ENCODE results near the gene NMRK1.

The NMRK1 gene

DNA sequence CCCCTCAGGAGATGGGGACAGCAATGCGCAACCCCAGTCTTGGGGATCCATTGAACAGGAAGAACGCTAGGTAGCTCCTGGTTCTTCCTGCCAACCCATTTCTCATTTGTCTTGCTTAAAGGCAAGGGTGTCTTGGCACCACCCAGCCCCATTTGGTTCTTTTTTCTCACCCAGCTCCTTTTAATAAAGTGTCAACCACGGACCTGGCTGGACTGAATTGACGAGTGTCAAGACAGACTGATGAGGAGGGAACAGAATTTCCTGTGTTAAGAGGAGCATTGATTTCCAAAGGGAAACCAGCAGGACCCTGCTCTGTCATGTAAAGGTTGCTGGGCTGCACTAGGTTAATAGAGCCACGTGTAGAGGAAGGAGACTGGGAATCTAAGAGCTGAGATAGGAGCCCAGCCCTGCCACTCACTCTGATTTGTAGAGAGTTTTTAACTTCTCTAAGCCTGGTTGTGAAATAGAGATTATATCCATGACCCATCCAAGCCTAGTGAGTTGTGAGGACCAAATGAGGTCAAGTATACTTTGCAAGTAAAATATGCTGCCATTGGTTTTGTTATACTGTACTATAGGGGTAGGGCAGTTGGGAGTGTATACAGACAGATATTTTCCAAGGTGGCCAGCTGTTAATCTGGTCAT, 34.1 kb upstream of the NMRK1 start:
- Histone ChIP-seq H3K9me3 (ENCODE audit: control insufficient read depth, low read length) (no peaks in the 10 kb centered on the region), H3K27me3 (ENCODE audit: control insufficient read depth, insufficient read depth, low read length) (no peaks in the 10 kb centered on the region), H2AFZ (no peak overlapping the region), H3K4me2 (ENCODE audit: low read length) (no peak overlapping the region), H3K9ac (no peak overlapping the region), H3K4me1 (no peaks in the 10 kb centered on the region), H3K4me3 (ENCODE audit: low read depth, low read length) (no peak overlapping the region), H3K36me3 (ENCODE audit: control insufficient read depth, insufficient read depth, low read length) (no peaks in the 10 kb centered on the region), H3K27ac (no peak overlapping the region), H3K79me2 (peaks cover 28% of the 10 kb centered on the region)
- TF ChIP-seq CTCF (IDR thresholded peaks at IDR 0.05), result no peak

GRCh38 chr9:75120686-75121085, 32.7 kb upstream of the NMRK1 start:
- H3K79me2 ChIP-seq, result peaks cover 27% of the 10 kb centered on the region

GRCh38 chr9:75117564-75117963, 29.6 kb upstream of the NMRK1 start:
- Histone ChIP-seq H2AFZ (no peak overlapping the region), H3K79me2 (peaks cover 38% of the 10 kb centered on the region), H3K4me2 (ENCODE audit: low read length) (no peak overlapping the region), H3K4me3 (ENCODE audit: low read depth, low read length) (no peak overlapping the region), H3K4me1 (peaks cover 6% of the 10 kb centered on the region), H3K9ac (no peak overlapping the region), H3K27ac (no peak overlapping the region), H3K27me3 (ENCODE audit: control insufficient read depth, insufficient read depth, low read length) (no peaks in the 10 kb centered on the region), H3K36me3 (ENCODE audit: control insufficient read depth, insufficient read depth, low read length) (no peaks in the 10 kb centered on the region), H3K9me3 (ENCODE audit: control insufficient read depth, low read length) (no peaks in the 10 kb centered on the region)
- TF ChIP-seq CTCF (IDR thresholded peaks at IDR 0.05), result no peak

More at GRCh38 chr9:75120686-75121085, 32.7 kb upstream of the NMRK1 start:
- Histone ChIP-seq H3K4me2 (ENCODE audit: low read length) (no peak overlapping the region), H3K27me3 (ENCODE audit: control insufficient read depth, insufficient read depth, low read length) (no peaks in the 10 kb centered on the region), H3K4me1 (peaks cover 3% of the 10 kb centered on the region), H3K4me3 (ENCODE audit: low read depth, low read length) (no peak overlapping the region), H3K9ac (no peak overlapping the region), H3K27ac (no peak overlapping the region), H3K36me3 (ENCODE audit: control insufficient read depth, insufficient read depth, low read length) (no peaks in the 10 kb centered on the region), H2AFZ (no peak overlapping the region), H3K9me3 (ENCODE audit: control insufficient read depth, low read length) (no peaks in the 10 kb centered on the region)
- TF ChIP-seq CTCF (IDR thresholded peaks at IDR 0.05), result no peak

DNA sequence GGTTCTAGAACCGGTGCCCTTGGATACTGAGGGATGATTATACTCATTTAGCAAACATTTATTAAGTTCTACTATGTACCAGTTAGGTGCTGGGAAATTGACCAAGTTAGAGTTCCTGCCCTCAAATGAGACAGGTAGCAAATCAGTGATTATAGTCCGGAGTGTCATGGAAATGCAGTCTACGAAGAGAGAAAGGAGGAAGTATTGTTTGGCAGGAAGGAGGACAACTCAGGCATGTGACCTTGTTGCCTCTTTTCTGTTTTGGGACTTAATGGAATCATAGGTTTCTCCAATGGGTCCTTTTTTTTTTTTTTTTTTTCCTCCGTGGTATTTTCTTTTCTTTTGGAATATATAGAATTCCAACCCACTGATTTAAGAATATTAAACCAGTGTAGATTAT, 28.4 kb upstream of the NMRK1 start:
- Histone ChIP-seq H3K27ac (no peak overlapping the region), H3K36me3 (ENCODE audit: control insufficient read depth, insufficient read depth, low read length) (no peaks in the 10 kb centered on the region), H3K79me2 (peaks cover 38% of the 10 kb centered on the region), H2AFZ (no peak overlapping the region), H3K4me1 (peaks cover 6% of the 10 kb centered on the region), H3K4me3 (ENCODE audit: low read depth, low read length) (no peak overlapping the region), H3K4me2 (ENCODE audit: low read length) (peak overlapping the region; percentile 9), H3K27me3 (ENCODE audit: control insufficient read depth, insufficient read depth, low read length) (no peaks in the 10 kb centered on the region), H3K9me3 (ENCODE audit: control insufficient read depth, low read length) (no peaks in the 10 kb centered on the region), H3K9ac (no peak overlapping the region)
- TF ChIP-seq CTCF (IDR thresholded peaks at IDR 0.05), result no peak

DNA sequence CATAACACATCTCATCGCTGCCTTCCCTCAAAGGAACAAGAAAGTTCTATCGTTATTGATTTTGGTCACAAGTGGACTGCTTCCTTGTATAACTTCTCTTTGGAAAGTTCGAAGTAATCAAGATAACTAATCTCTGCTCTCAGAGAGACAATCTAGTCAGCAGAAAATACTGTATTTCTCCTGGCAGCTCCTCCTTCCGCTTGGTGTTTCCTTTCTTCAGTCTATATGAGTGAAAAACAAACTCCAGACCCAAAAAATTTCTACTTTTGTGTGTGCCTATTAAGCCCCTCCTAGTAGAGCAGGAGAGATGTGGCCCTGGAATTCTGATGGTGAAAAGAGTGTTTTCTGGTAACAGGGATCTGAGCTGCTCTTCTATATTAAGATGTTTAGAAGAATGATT, 24.8 kb upstream of the NMRK1 start:
- Histone ChIP-seq H3K4me2 (ENCODE audit: low read length) (peak overlapping the region; percentile 24), H3K4me1 (peaks cover 15% of the 10 kb centered on the region), H3K27me3 (ENCODE audit: control insufficient read depth, insufficient read depth, low read length) (no peaks in the 10 kb centered on the region), H3K9me3 (ENCODE audit: control insufficient read depth, low read length) (no peaks in the 10 kb centered on the region), H3K79me2 (peaks cover 24% of the 10 kb centered on the region), H3K27ac (peak overlapping the region; percentile 63), H3K9ac (no peak overlapping the region), H2AFZ (no peak overlapping the region), H3K36me3 (ENCODE audit: control insufficient read depth, insufficient read depth, low read length) (no peaks in the 10 kb centered on the region), H3K4me3 (ENCODE audit: low read depth, low read length) (peak overlapping the region; percentile 13)
- no peak for TF ChIP-seq CTCF (IDR thresholded peaks at IDR 0.05)
